PFSK-1 (cell line): ENCODE data around the gene RGS6.

ENCODE experiments used
- REST ChIP-seq, 2 experiments: IDR thresholded peaks; 2 replicates each; pipeline versions ENCODE4 v1.6.1 to v1.8.0; 2011 to 2012; ENCODE audit warnings: low read depth in 2 of 2, low read length in 2 of 2, control low read depth in 1 of 2, inconsistent platforms in 1 of 2, mild to moderate bottlenecking in 1 of 2, moderate library complexity in 1 of 2; ENCODE audit not compliant: insufficient read depth in 1 of 2
- TAF1 ChIP-seq: IDR thresholded peaks from 2 replicates; pipeline ENCODE4 v1.6.1; 2012; ENCODE audit warnings: low read length, control low read depth, borderline replicate concordance; ENCODE audit not compliant: insufficient read depth

GRCh38 chr14:71996610-71997009 is 64.4 kb downstream of the RGS6 start:
- no peak for TF ChIP-seq TAF1
- TF ChIP-seq REST (IDR thresholded peaks at IDR 0.05; ENCODE audit: insufficient read depth in 1 of 2, low read depth in 2 of 2, low read length in 2 of 2), result no peak
